Jurkat, Clone E6-1 (cell line): ENCODE measurements around the gene HS6ST3.
"Not testable (repeated sequence)": the region's sequence is repeated elsewhere in the genome, so short reads cannot be mapped to it uniquely, and the experiment has no call there.

Source experiments
- DNase-seq: peaks from one replicate; pipeline ENCODE4 v3.0.0-alpha.2; 2011; ENCODE audit warnings: low read depth, low spot score
- H3K4me3 ChIP-seq: 2 replicates; pipeline ENCODE4 v1.5.1; 2011; ENCODE audit warnings: mild to moderate bottlenecking, low read length, control low read depth, moderate library complexity

The HS6ST3 gene

GRCh38 chr13:96743296-96744089 is 653.6 kb downstream of the HS6ST3 start:
- H3K4me3 ChIP-seq, result no peak overlapping the region
- DNase-seq, result no peak

- H3K4me3 ChIP-seq, result no peak overlapping the region
Observed at GRCh38 chr13:96744367-96745331, 654.7 kb downstream of the HS6ST3 start.

GRCh38 chr13:96746886-96747285 is 657.0 kb downstream of the HS6ST3 start:
- DNase-seq, result no peak
- H3K4me3 ChIP-seq, result no peak overlapping the region

More at GRCh38 chr13:96744367-96745331, 654.7 kb downstream of the HS6ST3 start:
- DNase-seq, result no peak

DNA sequence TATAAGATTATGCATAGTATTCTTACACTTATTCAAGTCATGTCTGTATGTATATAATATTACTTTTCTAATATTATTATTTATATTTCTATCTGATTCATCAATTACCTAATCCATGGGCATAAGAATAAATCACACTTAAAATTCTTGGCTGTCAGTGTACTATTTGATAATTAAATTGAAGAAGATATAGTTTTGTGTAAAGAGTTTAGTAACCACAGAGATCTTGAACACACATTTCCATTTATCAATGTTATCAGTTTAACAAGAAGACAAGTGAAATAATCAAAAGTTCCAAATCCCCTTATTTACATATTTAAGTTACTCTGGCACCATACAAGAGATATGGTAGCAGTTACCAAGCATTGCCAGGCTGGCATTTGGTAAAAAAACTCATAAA is 659.9 kb downstream of the HS6ST3 start:
- no peak overlapping the region for H3K4me3 ChIP-seq
- DNase-seq, result no peak

GRCh38 chr13:96751089-96751488 is 661.2 kb downstream of the HS6ST3 start:
- DNase-seq, result no peak
- H3K4me3 ChIP-seq, result no peak overlapping the region

DNA sequence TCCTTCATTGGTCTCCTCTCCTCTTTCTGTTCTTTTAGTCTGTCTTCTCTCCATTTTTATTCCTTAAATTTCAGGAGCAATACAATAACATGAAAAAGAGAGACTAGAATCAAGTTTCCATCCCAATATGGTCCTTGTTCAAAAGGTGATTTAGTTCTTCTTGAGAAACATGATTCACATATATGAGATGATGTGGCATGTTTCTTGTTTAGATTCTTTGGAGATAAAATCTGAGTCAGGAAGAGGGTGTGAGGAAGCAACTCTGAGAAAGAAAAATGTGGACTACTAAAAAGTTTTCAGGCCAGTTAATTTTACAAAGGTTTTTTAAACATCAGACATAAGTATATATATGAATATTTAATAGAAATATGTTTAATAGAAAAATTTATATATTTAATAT is 673.0 kb downstream of the HS6ST3 start:
- no peak overlapping the region for H3K4me3 ChIP-seq
- no peak for DNase-seq

DNA sequence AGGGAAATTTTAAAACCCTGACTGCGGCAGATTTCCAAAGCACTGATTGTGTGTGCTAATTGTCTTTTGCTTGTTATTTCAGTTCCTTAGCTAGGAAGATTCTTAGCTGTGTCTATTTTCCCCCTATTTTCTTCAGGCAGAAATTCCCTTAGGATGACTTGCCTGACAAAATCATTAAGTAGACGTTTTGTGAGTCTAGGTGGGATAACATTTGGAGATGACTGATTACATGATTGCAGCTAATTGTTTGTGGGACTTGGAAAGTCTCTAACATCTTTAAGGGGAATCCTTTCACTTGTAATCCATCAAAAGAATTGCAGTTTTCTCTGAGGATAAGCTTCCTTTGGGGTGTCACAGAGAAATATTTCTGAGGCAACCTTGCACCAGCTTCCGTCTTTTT is 676.4 kb downstream of the HS6ST3 start:
- no peak for DNase-seq
- H3K4me3 ChIP-seq, result no peak overlapping the region

- no peak overlapping the region for H3K4me3 ChIP-seq
- no peak for DNase-seq
Observed at GRCh38 chr13:96768524-96768923, 678.6 kb downstream of the HS6ST3 start.

DNA sequence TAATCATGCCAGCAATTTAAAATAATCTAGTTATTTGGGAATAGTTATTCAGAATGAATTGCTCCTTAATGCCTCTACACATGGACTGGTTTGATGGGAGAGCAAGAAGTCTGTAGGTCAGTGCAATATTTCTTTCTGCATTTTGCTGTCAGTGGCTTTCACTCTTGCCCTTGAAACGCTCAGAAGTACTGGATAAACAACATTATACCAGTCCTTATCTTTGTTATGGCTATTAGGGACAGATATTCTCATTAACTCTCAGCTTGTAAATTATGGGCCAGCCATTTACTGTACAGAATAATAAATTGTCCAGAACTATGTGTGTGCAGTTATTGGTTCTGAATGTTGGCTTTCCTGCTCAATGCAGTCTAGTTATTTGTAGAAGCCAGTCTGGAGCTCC is 680.0 kb downstream of the HS6ST3 start:
- DNase-seq, result no peak
- no peak overlapping the region for H3K4me3 ChIP-seq

- DNase-seq, result no peak
- H3K4me3 ChIP-seq, result no peak overlapping the region
Observed at GRCh38 chr13:96771486-96772367, 681.8 kb downstream of the HS6ST3 start.

DNA sequence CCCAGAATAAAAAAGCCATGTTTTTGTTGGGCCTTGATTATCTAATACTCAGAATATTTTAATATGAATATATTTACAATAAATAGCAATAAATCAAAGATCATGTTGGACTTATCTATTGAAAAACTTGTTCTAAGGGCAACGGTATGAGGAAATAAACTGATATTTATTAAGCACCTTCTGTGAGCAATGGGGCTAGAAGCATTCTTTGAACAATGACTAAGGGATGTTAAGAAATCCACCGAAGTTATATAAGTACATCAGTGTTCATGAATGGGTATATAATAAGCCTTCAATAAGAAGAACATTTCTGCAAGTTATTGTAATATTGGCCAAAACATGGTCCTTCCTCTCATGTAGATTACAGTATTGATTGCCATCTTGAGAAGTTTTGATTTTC is 682.5 kb downstream of the HS6ST3 start:
- no peak overlapping the region for H3K4me3 ChIP-seq
- no peak for DNase-seq

- not testable (repeated sequence) for DNase-seq, H3K4me3 ChIP-seq
Observed at GRCh38 chr13:96778302-96778701, 688.4 kb downstream of the HS6ST3 start.

DNA sequence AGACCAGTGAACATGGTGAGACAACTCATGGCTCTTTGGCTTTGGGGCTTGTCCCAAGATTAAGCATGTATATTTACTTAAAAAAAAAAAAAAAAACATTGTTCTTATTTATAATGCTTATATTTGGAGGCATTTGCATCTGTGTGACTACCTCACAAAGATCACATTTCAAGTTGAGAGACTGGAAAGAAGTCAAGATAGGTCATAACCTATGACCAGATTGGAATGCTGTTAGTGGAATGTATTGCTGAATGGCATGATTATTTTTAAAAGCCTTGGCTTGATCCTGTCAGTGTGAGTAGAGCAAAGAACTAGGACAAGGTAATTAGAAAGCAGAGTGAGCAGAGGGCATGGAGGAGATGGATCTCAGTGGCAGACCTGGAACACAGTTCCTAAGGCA is 689.8 kb downstream of the HS6ST3 start:
- no peak overlapping the region for H3K4me3 ChIP-seq
- no peak for DNase-seq

DNA sequence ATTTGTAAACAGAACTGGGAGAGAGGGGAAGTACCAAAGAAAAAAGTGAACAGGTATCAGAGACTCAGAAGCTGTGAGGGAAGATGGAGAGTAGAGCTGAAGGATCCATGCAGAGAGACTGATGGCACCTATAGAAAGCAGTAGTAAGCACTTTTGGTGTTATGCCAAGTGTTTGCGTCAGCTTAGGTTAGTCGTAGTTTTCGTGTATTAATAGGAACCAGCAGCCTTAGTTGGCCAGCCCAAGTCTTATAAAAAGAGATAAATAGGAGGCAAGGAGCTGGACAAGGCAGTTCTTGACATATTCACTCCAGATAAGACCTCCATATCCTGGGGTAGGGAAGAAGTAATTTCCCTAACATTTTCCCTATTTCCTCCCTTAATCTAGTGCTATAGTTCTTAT is 690.2 kb downstream of the HS6ST3 start:
- DNase-seq, result no peak
- H3K4me3 ChIP-seq, result no peak overlapping the region

DNA sequence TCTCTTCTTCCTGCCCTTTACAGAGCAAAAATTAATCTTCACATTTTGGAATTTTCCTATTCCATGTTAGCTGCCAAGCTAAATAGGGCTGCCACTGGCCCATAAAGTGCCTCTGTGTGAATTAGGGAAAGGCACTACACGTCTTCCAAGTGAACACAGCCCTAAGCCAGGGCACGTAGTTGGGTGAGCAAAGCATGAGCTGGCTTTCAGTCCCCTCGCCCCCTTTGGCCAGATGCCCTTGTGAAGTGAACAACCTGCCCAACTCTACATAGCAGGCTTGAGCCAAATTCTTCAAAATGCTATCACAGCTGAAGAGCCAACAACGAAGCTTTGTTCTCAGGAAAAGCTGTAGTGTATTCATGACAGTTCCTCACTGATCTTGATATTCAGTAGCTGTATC is 691.2 kb downstream of the HS6ST3 start:
- DNase-seq, result no peak
- no peak overlapping the region for H3K4me3 ChIP-seq

DNA sequence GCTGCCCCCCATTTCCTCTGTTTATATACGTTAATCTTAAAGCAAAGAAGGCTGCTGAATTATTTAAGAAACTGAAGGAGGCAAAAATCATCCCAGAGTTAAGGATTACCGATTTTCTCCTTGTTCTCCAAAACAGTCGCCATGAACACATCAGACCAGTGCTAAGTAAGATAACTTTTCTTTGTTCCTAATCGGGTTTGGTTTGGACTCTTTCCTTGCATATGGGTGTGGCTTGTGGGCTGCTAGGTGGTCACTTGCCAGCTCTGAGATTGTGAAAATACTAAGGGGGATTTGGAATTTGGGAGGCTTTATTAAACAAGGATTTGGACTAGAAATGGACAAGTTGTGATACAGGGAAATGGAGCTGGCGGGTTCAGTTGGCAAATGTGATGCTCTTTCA is 692.3 kb downstream of the HS6ST3 start:
- no peak for DNase-seq
- no peak overlapping the region for H3K4me3 ChIP-seq

- DNase-seq, result no peak
- H3K4me3 ChIP-seq, result no peak overlapping the region
Observed at GRCh38 chr13:96783057-96783456, 693.1 kb downstream of the HS6ST3 start.

DNA sequence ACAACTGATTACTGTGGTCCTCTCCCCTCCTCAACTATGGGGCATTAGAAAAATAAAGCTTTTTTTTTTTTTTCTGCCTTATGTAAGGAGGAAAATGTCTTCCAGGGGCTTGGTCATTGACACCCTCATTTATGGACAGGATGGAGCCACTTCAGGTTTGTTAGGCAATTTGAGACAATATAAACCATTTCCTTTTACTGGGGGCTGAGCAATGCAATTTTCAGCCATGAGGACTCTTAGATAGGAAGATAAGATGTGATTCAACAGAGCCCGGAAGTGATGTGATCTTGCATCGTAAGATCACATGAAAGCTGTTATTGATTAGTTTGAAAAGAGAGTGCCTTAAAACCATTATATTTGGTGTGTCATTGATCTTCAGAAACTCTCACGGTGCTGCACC is 693.6 kb downstream of the HS6ST3 start:
- DNase-seq, result no peak
- H3K4me3 ChIP-seq, result no peak overlapping the region

DNA sequence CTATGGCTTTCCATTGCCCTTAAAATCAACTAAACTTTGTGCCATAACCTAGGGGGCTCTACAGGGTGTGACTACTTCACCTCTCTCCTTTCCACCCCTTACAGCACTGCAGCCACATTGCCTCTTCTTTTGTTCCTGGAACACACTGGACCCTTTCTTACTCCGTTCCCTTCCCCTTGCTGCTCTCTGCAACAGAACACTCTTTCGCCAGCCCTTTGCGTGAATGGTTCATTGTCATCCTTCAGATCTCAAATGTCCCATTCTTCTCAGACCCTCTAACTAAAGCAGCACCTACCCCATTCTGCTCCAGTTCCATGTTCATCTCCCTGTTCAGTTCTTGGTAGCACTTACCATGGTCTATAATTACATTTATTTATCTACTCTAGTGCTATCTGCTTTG is 696.1 kb downstream of the HS6ST3 start:
- no peak for DNase-seq
- no peak overlapping the region for H3K4me3 ChIP-seq
